NCI-H748 treated with DMSO at 0.1 percent for 48 hours (cell line): ENCODE measurements around the gene CWF19L1.

ENCODE experiments used
- DNase-seq: peaks from one replicate; lab custom pipeline; 2025; lab: John Stamatoyannopoulos, UW

The CWF19L1 gene

GRCh38 chr10:100253041-100253440 lies 14.4 kb downstream of the CWF19L1 start:
- no peak for DNase-seq

GRCh38 chr10:100248820-100249219 lies 18.6 kb downstream of the CWF19L1 start:
- no peak for DNase-seq

DNA sequence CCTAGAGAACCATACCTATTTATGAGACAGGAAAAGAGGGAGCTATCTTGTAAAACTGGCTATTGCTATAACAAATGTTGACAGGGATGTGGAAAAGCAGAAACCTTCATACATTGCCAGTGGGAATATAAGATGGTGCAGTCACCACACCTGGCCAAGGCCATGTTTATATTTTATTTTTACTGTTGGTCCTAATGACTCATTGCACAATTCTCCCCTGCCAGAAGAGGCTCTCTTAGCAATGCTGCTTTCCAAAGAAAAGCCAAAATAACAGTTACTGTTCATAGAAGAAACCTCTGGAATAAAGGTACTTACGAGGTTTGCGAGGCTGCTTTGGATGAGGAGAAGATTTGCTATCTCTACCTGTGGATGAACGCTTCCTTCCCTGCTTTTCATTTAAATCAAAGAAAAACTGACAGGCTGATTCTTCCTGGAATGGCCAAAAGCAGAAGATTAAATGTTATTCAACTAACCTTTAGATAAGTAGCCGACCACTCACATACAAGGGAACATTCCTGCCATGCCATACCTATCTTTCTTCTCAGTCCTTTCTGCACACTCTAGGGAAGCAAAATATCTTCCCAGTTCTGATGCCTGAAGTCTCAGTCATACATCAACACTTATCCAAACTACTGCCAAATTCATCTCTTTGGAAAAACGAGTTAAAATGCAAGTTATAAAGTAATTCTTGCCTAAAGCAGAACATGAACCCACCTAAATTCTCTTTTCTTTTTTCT lies 21.8 kb downstream of the CWF19L1 start:
- DNase-seq: no peak

GRCh38 chr10:100239851-100240250 lies 27.6 kb downstream of the CWF19L1 start:
- no peak for DNase-seq

GRCh38 chr10:100238429-100238828 lies 29.0 kb downstream of the CWF19L1 start:
- DNase-seq: no peak

DNA sequence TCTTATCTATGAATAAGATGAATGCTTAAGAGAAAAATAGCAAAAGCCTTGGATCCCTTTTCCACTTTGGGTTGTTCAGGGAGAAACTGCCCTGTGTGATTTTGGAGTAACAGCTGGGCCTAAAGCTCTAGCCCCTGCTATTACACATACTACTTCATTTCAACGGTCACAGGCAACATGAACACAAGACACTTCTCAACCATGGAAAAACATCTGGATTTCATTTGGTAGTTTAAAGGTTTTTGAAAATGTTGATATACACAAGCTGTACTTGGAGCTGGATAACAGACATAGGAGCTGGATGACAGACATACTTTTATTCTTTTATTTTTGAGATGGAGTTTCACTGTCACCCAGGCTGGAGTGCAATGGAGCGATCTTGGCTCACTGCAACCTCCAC lies 35.3 kb downstream of the CWF19L1 start:
- DNase-seq: no peak

- DNase-seq: no peak
Observed at GRCh38 chr10:100229819-100230422, 37.5 kb downstream of the CWF19L1 start.

- no peak for DNase-seq
Observed at GRCh38 chr10:100223879-100224278, 43.6 kb downstream of the CWF19L1 start.

- no peak for DNase-seq
Observed at GRCh38 chr10:100222529-100222928, 44.9 kb downstream of the CWF19L1 start.

- DNase-seq: no peak
Observed at GRCh38 chr10:100216006-100216405, 51.4 kb downstream of the CWF19L1 start.

GRCh38 chr10:100209303-100209702 lies 58.1 kb downstream of the CWF19L1 start:
- no peak for DNase-seq

DNA sequence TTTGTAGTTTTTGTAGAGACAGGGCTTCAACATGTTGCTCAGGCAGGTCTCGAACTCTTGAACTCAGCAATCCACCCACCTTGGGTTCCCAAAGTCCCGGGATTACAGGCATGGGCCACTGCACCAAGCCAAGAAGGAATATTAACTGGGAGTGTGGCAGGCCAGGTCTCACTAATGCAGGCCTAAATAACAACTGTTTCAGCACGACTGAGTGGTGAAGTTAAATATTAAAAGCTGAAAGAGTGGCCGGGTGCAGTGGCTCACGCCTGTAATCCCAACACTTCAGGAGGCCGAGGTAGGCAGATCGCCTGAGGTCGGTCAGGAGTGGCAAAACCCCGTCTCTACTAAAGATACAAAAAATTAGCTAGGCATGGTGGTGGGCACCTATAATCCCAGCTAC lies 59.2 kb downstream of the CWF19L1 start:
- no peak for DNase-seq

DNA sequence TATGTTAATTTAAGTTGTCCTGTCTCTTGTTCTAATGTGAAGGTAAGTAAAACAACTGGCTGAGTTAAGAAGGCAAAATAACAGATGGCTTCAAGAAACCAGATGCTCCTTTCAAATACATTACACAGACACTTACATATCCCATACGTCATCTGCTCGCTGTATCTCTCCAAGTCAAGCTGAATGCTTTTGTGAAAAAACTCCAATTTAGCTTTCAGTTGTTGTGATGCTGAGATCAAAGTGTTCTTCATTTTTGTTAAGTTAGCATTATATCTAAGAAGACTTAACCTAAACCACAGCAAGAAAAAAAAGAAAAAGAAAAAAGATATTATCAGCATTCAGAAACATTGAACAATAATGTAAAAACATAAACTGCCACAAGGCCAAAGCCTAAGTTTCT lies 63.1 kb downstream of the CWF19L1 start:
- DNase-seq: no peak

DNA sequence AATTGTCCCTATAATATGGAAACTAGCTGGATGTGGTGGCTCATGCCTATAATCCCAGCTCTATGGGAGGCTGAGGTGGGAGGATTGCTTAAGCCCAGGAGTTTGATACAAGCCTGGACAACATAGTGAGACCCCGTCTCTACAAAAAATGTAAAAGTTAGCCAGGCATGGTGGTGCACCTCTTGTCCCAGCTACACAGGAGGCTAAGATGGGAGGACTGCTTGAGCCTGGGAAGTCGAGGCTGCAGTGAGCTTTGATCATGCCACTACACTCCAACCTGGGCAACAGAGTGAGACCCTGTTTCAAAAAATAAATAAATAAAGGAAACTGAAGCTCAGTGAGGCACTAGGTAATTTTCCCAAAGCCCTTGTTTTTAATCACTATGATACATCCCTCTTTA lies 65.9 kb downstream of the CWF19L1 start:
- no peak for DNase-seq

DNA sequence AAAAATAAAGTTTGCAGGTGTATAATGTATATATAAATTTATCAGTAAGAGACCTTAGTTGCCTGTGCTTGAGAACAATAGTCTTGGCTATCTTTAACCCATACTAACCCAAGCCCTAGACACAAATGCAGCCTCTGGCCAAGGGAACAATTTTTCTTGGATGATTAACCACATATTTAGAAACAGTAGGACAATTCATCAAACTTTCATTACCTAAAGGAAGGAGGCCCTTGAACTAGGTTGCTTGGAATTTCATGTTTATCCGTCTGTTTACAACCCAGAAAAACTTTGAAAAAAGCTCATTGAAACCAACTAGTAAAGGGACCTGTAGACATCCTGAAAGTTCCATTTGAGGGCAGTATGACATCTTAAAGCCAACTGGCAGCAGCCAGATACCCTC lies 72.7 kb downstream of the CWF19L1 start:
- no peak for DNase-seq

DNA sequence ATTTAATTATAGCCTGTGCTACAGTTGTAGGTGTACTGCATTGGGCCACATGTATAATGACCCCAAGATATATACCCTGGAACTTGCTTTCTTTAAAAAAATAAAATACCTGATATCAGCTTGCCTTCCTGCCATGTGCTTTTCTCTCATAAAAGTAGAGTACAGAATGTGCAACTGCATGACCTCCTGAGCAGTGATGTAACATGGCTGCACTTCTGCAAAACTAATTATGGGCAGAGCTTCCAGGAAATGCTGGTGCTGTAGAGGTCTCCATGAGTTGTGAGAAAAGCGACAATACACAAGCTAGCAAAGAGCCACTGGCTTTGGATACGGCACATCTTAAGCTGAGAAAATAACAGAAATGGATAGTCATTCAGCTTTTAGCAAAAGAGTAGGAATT lies 75.1 kb downstream of the CWF19L1 start:
- no peak for DNase-seq

- peak; percentile 26 for DNase-seq
Observed at GRCh38 chr10:100186253-100187212, 80.9 kb downstream of the CWF19L1 start.

DNA sequence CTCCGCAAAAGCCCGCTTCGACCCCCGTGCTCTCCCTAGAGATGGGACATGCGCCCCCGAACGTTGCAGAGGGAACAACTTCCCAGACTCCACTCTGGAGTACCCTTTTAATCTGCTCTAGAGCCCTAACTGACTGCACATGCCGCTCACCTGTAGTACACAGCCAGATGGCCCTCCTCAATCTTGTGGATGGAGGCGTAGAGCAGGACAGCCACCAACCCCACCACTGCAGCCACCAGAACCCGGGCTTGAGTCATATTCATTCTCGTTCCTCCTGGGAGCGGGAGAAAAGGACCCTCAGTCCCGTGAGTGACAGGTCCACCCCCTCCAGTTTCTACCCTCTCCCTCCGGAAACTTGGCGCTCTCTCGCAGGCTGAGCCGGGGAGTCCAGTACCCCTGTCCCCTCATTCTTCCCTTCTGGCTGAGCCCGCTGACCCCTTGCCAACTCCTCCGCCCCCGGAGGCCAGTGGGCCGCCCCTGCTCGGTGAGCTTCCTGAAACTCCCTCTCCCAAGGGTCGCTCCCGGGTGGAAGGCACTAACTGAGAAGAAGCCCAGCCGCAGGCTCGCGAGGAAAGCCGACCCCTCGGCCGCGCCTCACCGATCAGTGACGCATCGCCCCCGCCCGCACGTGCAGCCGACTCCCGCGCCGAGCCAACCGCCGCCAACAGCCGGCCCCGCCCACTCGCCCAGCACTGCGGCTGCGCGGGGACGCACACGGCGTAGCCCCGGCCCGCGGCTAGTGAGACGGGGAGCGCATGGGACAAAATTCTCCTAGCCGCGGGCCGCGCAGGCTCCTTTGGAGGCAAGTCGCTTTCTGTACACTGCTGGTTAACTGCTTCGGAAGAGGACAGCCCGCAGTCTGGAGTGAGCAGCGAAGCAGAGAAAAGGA lies 81.8 kb downstream of the CWF19L1 start, which contains the start of gene ERLIN1:
TSS of gene ERLIN1 (minus strand) at position 666 of the 889 bp plus-strand sequence. CDS start at position 263, 403 bp downstream.
- peak; percentile 37 for DNase-seq

DNA sequence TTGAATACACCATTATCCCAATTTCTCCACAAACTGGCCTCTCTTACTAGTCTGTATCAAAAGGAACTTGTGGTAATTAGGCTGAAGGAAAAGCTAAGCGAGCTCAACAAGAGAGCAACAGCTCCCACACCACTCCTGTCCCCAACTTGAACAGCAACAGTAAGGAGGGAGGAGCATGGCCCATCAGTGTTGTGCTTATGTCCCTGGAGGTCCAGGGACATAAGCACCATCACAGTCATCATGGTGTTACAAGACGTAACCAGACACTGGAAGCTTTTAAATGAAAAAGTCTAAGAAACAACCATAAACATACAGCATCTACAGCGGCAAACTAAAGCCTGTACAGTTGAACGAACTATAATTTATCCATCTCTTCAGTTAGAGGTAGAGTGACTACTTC lies 82.6 kb downstream of the CWF19L1 start:
- peak; percentile 11 for DNase-seq

- no peak for DNase-seq
Observed at GRCh38 chr10:100184426-100184825, 83.0 kb downstream of the CWF19L1 start.

DNA sequence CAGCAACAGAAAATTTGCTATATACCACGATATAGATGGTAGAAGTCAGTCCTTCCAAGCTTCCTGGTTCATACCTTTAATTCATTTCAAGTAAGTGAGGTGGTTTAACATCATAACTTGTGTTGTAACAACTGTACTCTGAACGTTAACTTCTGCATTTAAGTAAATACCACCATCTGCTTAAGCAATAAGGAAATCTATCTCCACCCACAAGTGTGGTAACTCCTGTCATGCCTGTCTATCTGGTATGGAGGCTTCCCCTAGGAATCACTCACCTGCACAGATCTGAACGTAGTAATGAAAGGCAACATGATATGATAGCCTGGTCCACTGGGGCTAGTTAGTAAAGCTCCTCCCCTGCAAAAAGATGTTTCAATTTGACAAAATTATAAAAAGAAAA lies 84.0 kb downstream of the CWF19L1 start:
- DNase-seq: no peak

GRCh38 chr10:100182908-100183307 lies 84.5 kb downstream of the CWF19L1 start:
- no peak for DNase-seq
